ENCODE data around the gene STARD3NL.
A peak's percentile ranks its signal among the peaks of the same experiment; 100 is the strongest.
"Not testable (repeated sequence)": the region's sequence is repeated elsewhere in the genome, so short reads cannot be mapped to it uniquely, and the experiment has no call there.

The STARD3NL gene

DNA sequence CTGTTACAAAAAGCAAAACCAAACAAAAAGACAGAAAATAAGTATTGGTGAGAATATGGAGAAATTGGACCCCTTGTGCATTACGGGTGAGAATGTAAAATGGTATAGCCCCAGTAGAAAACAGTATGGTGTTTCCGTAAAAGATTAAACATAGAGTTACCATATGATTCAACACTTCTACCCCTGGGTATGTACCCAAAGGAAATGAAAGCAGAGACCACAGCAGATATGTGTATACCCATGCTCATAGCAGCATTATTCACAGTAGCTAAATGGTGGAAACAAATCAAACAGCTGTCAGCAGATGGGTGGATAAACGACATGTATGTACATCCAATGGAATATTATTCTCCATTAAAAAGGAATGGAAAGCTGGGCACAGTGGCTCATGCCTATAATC, 42.4 kb downstream of the STARD3NL start:
- DNase-seq (ENCODE audit: low read depth in 3 of 3, low spot score in 1 of 3), result no peak

GRCh38 chr7:38222481-38223096, 44.5 kb downstream of the STARD3NL start:
- DNase-seq (ENCODE audit: low read depth in 3 of 3, low spot score in 1 of 3), result no peak

GRCh38 chr7:38223306-38223705, 45.3 kb downstream of the STARD3NL start:
- no peak for DNase-seq (ENCODE audit: low read depth in 3 of 3, low spot score in 1 of 3)

DNA sequence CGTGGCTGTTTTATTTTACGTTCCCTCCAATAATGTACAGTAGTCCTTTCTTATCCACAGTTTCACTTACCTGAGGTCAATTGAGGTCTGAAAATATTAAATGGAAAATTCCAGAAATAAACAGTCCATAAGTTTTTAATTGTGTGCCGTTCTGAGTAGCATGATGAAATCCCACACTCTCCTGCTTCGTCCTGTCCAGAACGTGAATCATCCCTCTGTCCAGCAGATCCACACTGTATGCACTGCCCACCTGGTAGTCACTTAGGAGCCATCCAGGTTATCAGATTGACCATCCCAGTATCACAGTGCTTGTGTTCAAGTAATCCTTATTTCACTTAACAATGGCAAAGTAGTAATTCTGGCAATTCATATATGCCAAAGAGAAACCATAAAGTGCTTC, 46.3 kb downstream of the STARD3NL start:
- no peak for DNase-seq (ENCODE audit: low read depth in 3 of 3, low spot score in 1 of 3)

GRCh38 chr7:38229386-38229785, 51.3 kb downstream of the STARD3NL start:
- DNase-seq (ENCODE audit: low read depth in 3 of 3, low spot score in 1 of 3), result no peak

GRCh38 chr7:38229884-38230642, 52.0 kb downstream of the STARD3NL start:
- DNase-seq (ENCODE audit: low read depth in 3 of 3, low spot score in 1 of 3), result no peak

DNA sequence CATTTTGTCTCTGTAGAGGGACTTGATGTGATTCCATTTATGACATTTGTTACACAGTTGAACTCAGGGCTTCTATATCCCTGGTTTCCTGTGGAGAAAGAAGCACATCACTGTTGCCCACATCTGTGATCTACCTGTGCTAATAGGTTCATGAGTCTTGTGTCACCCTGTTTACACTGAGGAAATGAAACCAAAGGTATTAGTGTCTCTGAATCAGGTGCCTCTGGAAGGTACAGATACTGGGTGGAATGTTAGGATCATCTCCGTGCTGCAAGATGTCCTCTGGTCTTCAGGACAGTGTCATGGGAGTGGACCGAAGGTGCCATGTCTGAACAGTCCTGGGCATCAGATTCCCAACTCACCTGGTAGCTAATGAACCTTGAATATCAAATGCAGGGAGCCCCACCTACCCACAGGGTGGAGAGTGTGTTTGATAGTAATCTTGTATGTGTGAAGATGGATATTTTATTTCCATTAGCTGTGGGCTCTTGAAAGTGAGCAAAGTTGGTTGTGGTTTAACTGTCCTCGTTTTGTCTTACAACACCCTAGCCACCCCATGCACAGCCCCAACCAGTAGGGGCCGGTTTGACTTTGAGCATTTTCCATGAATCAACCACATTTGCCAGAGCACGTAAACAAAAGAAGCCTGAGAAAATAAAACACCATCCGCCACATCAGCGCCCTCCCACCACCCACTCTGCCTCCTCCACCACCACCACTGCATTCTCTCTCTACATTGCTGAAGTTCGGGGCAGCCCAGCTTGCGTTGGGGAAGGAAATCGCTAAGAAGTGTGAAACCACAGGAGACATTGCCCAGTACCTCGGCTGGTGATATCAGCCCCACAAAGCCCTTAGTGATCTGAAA, 54.7 kb downstream of the STARD3NL start:
- DNase-seq (ENCODE audit: low read depth in 3 of 3, low spot score in 1 of 3), result peak; percentile 23 to 41 (median 36)

GRCh38 chr7:38234759-38235158, 56.7 kb downstream of the STARD3NL start:
- DNase-seq (ENCODE audit: low read depth in 3 of 3, low spot score in 1 of 3), result not testable (repeated sequence)

DNA sequence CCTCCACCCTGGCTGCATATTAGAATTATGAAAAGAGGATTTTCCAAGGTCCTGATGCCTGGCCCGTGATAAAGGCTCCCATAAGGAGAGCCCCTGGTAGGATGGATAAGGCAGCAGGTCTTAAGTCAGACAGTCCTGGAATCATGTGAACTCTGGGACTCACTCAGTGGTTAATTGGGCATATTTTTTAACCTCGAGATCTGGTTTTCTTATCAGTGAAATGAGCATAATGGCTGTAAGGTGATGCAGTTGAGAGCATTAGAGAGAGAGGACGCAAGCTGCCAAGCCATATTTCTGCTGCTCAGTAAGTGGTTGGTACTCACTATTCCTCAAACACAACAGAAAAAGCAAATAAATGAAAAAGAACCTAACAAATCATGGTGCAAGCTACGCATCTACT, 57.6 kb downstream of the STARD3NL start:
- DNase-seq (ENCODE audit: low read depth in 3 of 3, low spot score in 1 of 3), result no peak

- not testable (repeated sequence) for DNase-seq (ENCODE audit: low read depth in 3 of 3, low spot score in 1 of 3)
These were observed 61.1 kb downstream of the STARD3NL start for GRCh38 chr7:38239129-38239528.

DNA sequence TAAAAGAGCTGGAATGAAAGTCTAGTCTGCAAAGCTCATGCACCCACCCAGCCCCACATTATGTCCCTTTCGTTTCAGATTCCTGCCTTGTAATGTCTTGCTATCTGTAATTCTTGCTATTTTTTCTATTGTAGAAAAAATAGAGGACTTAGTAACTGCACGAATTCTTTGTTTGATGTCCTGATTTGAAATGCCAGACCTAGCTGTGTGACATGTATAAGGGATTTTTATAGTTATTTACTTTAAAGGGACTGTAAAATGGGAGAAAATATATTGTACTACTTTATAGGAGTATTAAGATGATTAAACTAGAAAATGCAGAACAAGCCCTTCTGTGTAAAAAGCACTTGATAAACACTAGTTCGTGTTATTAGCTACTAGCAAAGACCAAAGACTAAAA, 63.0 kb downstream of the STARD3NL start:
- no peak for DNase-seq (ENCODE audit: low read depth in 3 of 3, low spot score in 1 of 3)

DNA sequence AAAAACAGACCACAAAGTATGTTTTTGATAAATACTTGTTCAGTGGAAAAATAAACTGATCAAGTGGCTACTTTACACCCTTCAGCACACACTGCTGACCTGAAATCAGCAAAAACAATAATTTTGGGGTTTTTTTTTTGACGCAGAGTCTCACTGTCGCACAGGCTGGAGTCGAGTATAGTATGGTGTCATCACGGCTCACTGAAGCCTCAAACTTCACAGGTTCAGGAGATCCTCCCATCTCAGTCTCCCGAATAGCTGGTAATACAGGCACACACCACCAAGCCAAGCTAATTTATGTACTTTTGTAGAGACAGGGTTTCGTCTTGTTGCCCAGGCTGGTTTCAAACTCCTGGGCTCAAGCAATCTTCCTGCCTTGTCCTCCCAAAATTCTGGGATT, 64.8 kb downstream of the STARD3NL start:
- DNase-seq (ENCODE audit: low read depth in 3 of 3, low spot score in 1 of 3), result no peak

DNA sequence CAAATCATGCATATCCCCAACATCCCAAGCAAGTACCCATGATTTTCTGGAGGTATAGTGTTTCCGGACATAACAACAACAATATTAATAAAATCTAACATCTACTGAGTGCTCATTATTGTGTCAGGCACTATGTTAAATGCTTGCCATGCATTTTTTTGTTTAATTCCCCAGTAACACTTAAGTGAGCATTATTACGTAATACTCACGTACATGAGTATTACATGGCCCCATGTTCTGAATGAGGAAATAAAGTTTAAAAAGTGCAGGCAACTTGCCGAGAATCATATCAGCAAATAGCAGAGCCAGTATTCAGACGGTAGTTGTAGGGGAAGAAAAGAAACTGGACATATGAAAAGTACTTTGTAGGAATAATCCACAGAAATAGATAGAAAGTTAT, 65.3 kb downstream of the STARD3NL start:
- DNase-seq (ENCODE audit: low read depth in 3 of 3, low spot score in 1 of 3), result not testable (repeated sequence)

GRCh38 chr7:38244516-38244915, 66.5 kb downstream of the STARD3NL start:
- DNase-seq (ENCODE audit: low read depth in 3 of 3, low spot score in 1 of 3), result no peak

DNA sequence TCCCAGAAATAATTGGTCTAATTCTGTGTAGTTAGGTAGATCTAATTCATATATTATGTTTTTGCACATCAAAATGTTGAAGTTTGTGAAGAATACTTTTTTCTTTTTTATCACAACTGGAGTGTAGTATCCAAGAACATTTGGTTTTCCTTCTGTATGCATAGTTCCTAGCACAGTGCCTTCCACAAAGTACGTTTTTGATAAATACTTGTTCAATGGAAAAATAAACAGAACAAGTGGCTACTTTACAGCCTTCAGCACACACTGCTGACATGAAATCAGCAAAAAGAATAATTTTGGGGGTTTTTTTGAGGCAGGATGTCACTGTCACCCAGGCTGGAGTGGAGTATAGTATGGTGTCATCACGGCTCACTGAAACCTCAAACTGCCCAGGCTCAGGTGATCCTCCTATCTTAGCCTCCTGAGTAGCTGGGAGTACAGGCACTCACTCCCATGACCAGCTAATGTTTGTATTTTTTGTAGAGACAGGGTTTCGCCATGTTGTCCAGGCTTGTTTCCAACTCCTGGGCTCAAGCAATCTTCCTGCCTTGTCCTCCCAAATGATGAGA, 67.4 kb downstream of the STARD3NL start:
- DNase-seq (ENCODE audit: low read depth in 3 of 3, low spot score in 1 of 3), result no peak

GRCh38 chr7:38248069-38248567, 70.1 kb downstream of the STARD3NL start:
- no peak for DNase-seq (ENCODE audit: low read depth in 3 of 3, low spot score in 1 of 3)

- DNase-seq (ENCODE audit: low read depth in 3 of 3, low spot score in 1 of 3), result not testable (repeated sequence)
These were observed 71.8 kb downstream of the STARD3NL start for GRCh38 chr7:38249849-38250248.

GRCh38 chr7:38257350-38257677, 79.3 kb downstream of the STARD3NL start:
- no peak for DNase-seq (ENCODE audit: low read depth in 3 of 3, low spot score in 1 of 3)

- not testable (repeated sequence) for DNase-seq (ENCODE audit: low read depth in 3 of 3, low spot score in 1 of 3)
These were observed 81.1 kb downstream of the STARD3NL start for GRCh38 chr7:38259157-38259556.

DNA sequence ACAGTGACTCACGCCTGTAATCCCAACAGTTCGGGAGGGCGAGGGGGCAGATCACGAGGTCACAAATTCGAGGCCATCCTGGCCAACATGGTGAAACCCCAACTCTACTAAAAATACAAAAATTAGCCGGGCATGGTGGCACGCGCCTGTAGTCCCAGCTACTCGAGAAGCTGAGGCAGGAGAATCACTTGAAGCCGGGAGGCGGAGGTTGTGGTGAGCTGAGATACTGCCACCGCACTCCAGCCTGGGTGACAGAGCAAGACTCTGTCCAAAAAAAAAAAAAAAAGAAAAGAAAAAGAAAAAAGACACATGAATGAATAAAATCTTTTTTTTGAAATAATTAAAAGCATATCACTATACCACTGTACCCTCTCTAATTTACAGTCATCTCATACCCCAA, 83.6 kb downstream of the STARD3NL start:
- not testable (repeated sequence) for DNase-seq (ENCODE audit: low read depth in 3 of 3, low spot score in 1 of 3)

- not testable (repeated sequence) for DNase-seq (ENCODE audit: low read depth in 3 of 3, low spot score in 1 of 3)
These were observed 84.0 kb downstream of the STARD3NL start for GRCh38 chr7:38262026-38262425.
